Brain microvascular endothelial cell (primary cell): ENCODE data around the gene SIM1.

Experiments used
- DNase-seq: peaks from one replicate; pipeline ENCODE4 v3.0.0-alpha.2; 2020
- H3K27ac ChIP-seq: fragments of 250-450 bp; sonication (Bioruptor Pico); 2 replicates; pipeline ENCODE4 v1.5.1; 2020; ENCODE audit warnings: mild to moderate bottlenecking, moderate library complexity
- H3K27me3 ChIP-seq: fragments of 250-450 bp; sonication (Bioruptor Pico); replicated peaks from 2 replicates; pipeline ENCODE4 v1.5.1; 2020; ENCODE audit warnings: mild to moderate bottlenecking
- H3K36me3 ChIP-seq: fragments of 250-450 bp; sonication (Bioruptor Pico); replicated peaks from 2 replicates; pipeline ENCODE4 v1.5.1; 2020; ENCODE audit warnings: mild to moderate bottlenecking
- H3K4me3 ChIP-seq: 2 replicates; pipeline ENCODE4 v1.5.1; 2011; ENCODE audit warnings: low read depth, mild to moderate bottlenecking, control low read depth, low read length, moderate library complexity
- CTCF ChIP-seq: IDR thresholded peaks from 2 replicates; pipeline ENCODE4 v1.5.1; 2011; ENCODE audit warnings: low read depth, mild to moderate bottlenecking, moderate library complexity, low read length, control low read depth, inconsistent platforms; ENCODE audit errors: missing control alignments
- in situ Hi-C: cut with HindIII; loops from 2 replicates; pipeline ENCODE4 v1.10.0; 2017; ENCODE audit warnings: low sequenced_read_pairs, low pct_ligation_motif_present

Gene SIM1

GRCh38 chr6:100475554-100476320, 11.0 kb upstream of the SIM1 start:
- no peak for DNase-seq
- Histone ChIP-seq H3K36me3 (no peaks in the 10 kb centered on the region), H3K27ac (no peak overlapping the region), H3K27me3 (peaks cover 32% of the 10 kb centered on the region), H3K4me3 (no peak overlapping the region)
- no peak for TF ChIP-seq CTCF
- in situ Hi-C loops: no loop called here

- DNase-seq: no peak
- in situ Hi-C loops: loop anchor here (25.0 kb wide), 1 partner anchor 861 kb away; the partner anchor contains the start of gene PRDM13
- Histone ChIP-seq H3K27me3 (peaks cover 56% of the 10 kb centered on the region), H3K36me3 (no peaks in the 10 kb centered on the region), H3K4me3 (no peak overlapping the region), H3K27ac (no peak overlapping the region)
- TF ChIP-seq CTCF: no peak
Observed at GRCh38 chr6:100473182-100473581, 8.5 kb upstream of the SIM1 start.

- peaks cover 61% of the 10 kb centered on the region for H3K27me3 ChIP-seq
- in situ Hi-C loops: loop anchor here (25.0 kb wide), 1 partner anchor 860 kb away; the partner anchor contains the start of gene PRDM13
- H3K27ac ChIP-seq: no peak overlapping the region
- no peak overlapping the region for H3K4me3 ChIP-seq
- peak; percentile 28 for DNase-seq
- TF ChIP-seq CTCF: peak; percentile 11
- H3K36me3 ChIP-seq: no peaks in the 10 kb centered on the region
Observed at GRCh38 chr6:100472674-100473073, 8.0 kb upstream of the SIM1 start.

DNA sequence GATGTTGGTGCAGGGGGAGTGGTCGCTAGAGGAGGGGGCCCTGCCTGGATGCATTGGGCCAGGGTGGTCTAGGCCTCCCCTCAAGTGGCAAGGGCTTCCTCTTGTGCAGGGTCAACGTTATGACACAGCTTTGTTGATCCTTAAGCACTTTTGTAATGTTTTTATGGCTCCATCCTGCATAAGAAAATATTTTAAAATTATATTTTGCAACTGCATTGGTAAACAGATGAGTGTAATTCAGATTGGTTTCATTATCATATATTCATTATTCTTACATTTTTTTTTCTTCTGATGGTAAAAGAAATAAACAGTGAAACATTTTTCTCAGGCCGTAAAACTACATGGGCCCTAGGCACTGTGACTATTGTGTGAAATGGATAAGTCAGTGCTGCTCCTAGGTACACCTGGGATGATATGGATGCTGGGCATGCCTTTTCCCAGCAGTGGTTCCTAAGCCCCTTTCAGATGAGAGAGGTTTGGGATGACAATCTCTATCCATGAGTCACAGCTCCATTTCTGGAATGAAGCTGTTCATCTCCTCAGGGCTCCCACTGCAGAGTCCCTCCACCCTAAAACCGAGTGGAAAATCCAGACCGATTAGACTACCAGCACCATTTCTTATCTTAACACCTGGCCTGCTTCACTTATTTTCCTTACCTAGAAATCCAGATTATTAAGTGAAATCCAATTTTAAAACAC, 5.8 kb upstream of the SIM1 start:
- H3K36me3 ChIP-seq: no peaks in the 10 kb centered on the region
- no peak for DNase-seq
- H3K4me3 ChIP-seq: no peak overlapping the region
- no peak overlapping the region for H3K27ac ChIP-seq
- in situ Hi-C loops: loop anchor here (25.0 kb wide), 1 partner anchor 858 kb away; the partner anchor contains the start of gene PRDM13
- TF ChIP-seq CTCF: no peak
- H3K27me3 ChIP-seq: peaks cover 80% of the 10 kb centered on the region

DNA sequence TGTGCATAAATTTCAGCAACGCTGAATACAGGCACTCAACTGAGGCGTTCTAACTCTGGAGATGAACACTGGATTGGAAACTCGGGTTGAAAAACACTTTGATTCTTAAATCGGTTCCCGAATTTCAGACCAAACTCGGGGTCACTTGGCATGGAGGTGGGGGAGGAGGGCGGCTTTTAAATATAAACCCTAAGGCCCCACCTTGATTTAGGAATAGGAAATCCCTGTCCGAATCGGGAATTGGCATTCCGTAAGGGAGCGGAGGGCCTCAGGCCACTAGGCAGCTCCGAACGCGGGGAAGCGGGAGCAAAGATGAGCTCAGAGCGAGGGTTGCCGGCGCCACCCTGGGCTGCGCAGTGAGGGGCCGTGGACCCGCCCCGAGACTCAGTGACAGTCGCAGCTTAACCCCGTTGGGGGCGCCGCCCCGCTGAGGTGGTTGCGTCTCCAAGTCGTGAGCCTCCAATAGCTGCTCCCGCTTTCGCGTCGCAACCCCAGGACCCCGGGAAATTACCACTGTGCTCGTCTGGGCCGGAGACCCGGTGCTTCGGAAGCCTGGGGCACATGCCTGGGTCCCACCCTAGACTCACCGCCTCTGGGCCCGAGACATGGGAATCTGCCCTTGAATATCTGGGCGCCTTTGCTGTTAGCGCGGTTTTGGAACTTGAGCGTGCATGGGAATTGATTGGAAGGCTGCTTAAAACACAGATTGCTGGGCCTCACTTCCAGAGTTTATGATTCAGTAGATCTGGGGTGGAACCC, 4.6 kb upstream of the SIM1 start:
- H3K27me3 ChIP-seq: peaks cover 90% of the 10 kb centered on the region
- in situ Hi-C loops: loop anchor here (25.0 kb wide), 1 partner anchor 857 kb away; the partner anchor contains the start of gene PRDM13
- no peak for TF ChIP-seq CTCF
- no peak overlapping the region for H3K27ac ChIP-seq
- DNase-seq: no peak
- H3K4me3 ChIP-seq: no peak overlapping the region
- no peaks in the 10 kb centered on the region for H3K36me3 ChIP-seq
